Liver (tissue), 9 donors: ENCODE measurements around the gene WNT16. TPM values are rescaled to one million over a fixed set of nuclear protein-coding genes. Genes with fewer than 3 reads are reported as not detected.

Experiments
- DNase-seq: peaks from one replicate; pipeline ENCODE4 v3.0.0-alpha.2; 2017; ENCODE audit warnings: low spot score
- H3K27ac ChIP-seq, 2 donors: one replicate each; pipeline ENCODE4 v1.7.0; 2013; ENCODE audit warnings: inconsistent platforms in 2 of 2, low read length in 2 of 2, control low read depth in 1 of 2, low read depth in 1 of 2, mild to moderate bottlenecking in 1 of 2
- H3K27me3 ChIP-seq, 4 donors: one replicate each; pipeline versions ENCODE4 v1.6.1 to v1.7.0; 2013; ENCODE audit warnings: low read length in 3 of 4, inconsistent platforms in 1 of 4, mild to moderate bottlenecking in 1 of 4, moderate library complexity in 1 of 4; ENCODE audit not compliant: control insufficient read depth in 4 of 4, insufficient read depth in 4 of 4
- H3K36me3 ChIP-seq, 4 donors: one replicate each; pipeline versions ENCODE4 v1.6.1 to v1.7.0; 2013; ENCODE audit warnings: low read length in 3 of 4, mild to moderate bottlenecking in 3 of 4, low read depth in 1 of 4, moderate library complexity in 1 of 4; ENCODE audit not compliant: control insufficient read depth in 4 of 4, insufficient read depth in 3 of 4
- H3K4me1 ChIP-seq, 4 donors: one replicate each; pipeline versions ENCODE4 v1.6.1 to v1.7.0; 2013; ENCODE audit warnings: low read length in 3 of 4, mild to moderate bottlenecking in 3 of 4, moderate library complexity in 1 of 4; ENCODE audit not compliant: control insufficient read depth in 4 of 4, insufficient read depth in 4 of 4
- H3K4me3 ChIP-seq, 3 donors: one replicate each; pipeline versions ENCODE4 v1.6.1 to v1.7.0; 2013; ENCODE audit warnings: low read length in 3 of 3, control low read depth in 1 of 3, low read depth in 1 of 3, mild to moderate bottlenecking in 1 of 3
- H3K9ac ChIP-seq, 2 donors: one replicate each; pipeline ENCODE4 v1.7.0; 2013; ENCODE audit warnings: low read length in 2 of 2, mild to moderate bottlenecking in 2 of 2, moderate library complexity in 2 of 2, control low read depth in 1 of 2, low read depth in 1 of 2
- H3K9me3 ChIP-seq, 4 donors: one replicate each; pipeline versions ENCODE4 v1.6.1 to v1.7.0; 2013; ENCODE audit warnings: low read length in 3 of 4; ENCODE audit not compliant: control insufficient read depth in 4 of 4
- EGR1 ChIP-seq, 2 donors: IDR thresholded peaks; 2 replicates each; pipeline ENCODE4 v1.6.1; 2016 to 2018; ENCODE audit warnings: antibody characterized with exemption in 2 of 2, low read depth in 2 of 2
- FOXA1 ChIP-seq: IDR thresholded peaks from 2 replicates; pipeline ENCODE4 v1.6.1; 2016; ENCODE audit warnings: antibody characterized with exemption
- FOXA2 ChIP-seq: IDR thresholded peaks from 2 replicates; pipeline ENCODE4 v1.6.1; 2016; ENCODE audit warnings: antibody characterized with exemption
- GABPA ChIP-seq, 2 donors: IDR thresholded peaks in 1 of 2; conservative IDR thresholded peaks in 1 of 2; 2 replicates each; pipeline ENCODE4 v1.6.1; 2016; ENCODE audit warnings: antibody characterized with exemption in 2 of 2, mild to moderate bottlenecking in 1 of 2, moderate library complexity in 1 of 2
- HNF4A ChIP-seq, 2 donors: conservative IDR thresholded peaks; 2 replicates each; pipeline ENCODE4 v1.6.1; 2016; ENCODE audit warnings: antibody characterized with exemption in 2 of 2, mild to moderate bottlenecking in 2 of 2
- HNF4G ChIP-seq: IDR thresholded peaks from 2 replicates; pipeline ENCODE4 v1.6.1; 2016; ENCODE audit warnings: antibody characterized with exemption
- JUND ChIP-seq, 2 donors: IDR thresholded peaks; 2 replicates each; pipeline ENCODE4 v1.6.1; 2016; ENCODE audit warnings: antibody characterized with exemption in 2 of 2
- NR2F2 ChIP-seq: IDR thresholded peaks from 2 replicates; pipeline ENCODE4 v1.6.1; 2016; ENCODE audit warnings: antibody characterized with exemption
- RXRA ChIP-seq, 2 donors: IDR thresholded peaks; 2 replicates each; pipeline ENCODE4 v1.6.1; 2017 to 2018; ENCODE audit warnings: antibody characterized with exemption in 2 of 2, mild to moderate bottlenecking in 1 of 2
- SP1 ChIP-seq: IDR thresholded peaks from 2 replicates; pipeline ENCODE4 v1.6.1; 2018; ENCODE audit warnings: antibody characterized with exemption, mild to moderate bottlenecking
- TAF1 ChIP-seq: conservative IDR thresholded peaks from 2 replicates; pipeline ENCODE4 v1.6.1; 2016; ENCODE audit warnings: antibody characterized with exemption, mild to moderate bottlenecking
- YY1 ChIP-seq: IDR thresholded peaks from 2 replicates; pipeline ENCODE4 v1.6.1; 2016; ENCODE audit warnings: antibody characterized with exemption, mild to moderate bottlenecking
- ZBTB33 ChIP-seq: IDR thresholded peaks from 2 replicates; pipeline ENCODE4 v1.6.1; 2016; ENCODE audit warnings: antibody characterized with exemption
- WGBS: extraction: QIAGEN DNeasy Blood & Tissue Kit; methylation state at CpG from one replicate; pipeline ENCODE4 v1.1.7; 2013; 5-methylcytosine and 5-hydroxymethylcytosine counted together
- polyA plus RNA-seq, 2 donors: library from polyadenylated mRNA; stranded (reverse) in 1 of 2; unstranded in 1 of 2; fragments of 200-250 nt in 1 of 2; fragments of >200 nt in 1 of 2; fragmentation: Nextera tagmentation in 1 of 2; extraction: Ambion mirVana in 1 of 2; gene quantifications; one replicate each; pipeline versions ENCODE4 v1.2.1 to v1.2.3, GENCODE V29; 2013 to 2015
- total RNA-seq, 2 donors: library from RNA; depleted of rRNA; stranded (reverse); fragments of >200 nt; gene quantifications; one replicate each; pipeline ENCODE4 v1.2.3, GENCODE V29; 2014
- TF ChIP-seq, protein P1 (sequence below): IDR thresholded peaks from 2 replicates; pipeline ENCODE4 v1.6.1; 2016; ENCODE audit warnings: antibody characterized with exemption
- TF ChIP-seq, protein P2 (sequence below): IDR thresholded peaks from 2 replicates; pipeline ENCODE4 v1.6.1; 2016; ENCODE audit warnings: antibody characterized with exemption, mild to moderate bottlenecking
- donor health status: healthy.
- donor health status: healthy.
- donor health status: healthy.
- donor health status: healthy.
- donor health status: healthy.

Gene WNT16
- total and polyA plus RNA-seq, 4 donors = not detected

DNA sequence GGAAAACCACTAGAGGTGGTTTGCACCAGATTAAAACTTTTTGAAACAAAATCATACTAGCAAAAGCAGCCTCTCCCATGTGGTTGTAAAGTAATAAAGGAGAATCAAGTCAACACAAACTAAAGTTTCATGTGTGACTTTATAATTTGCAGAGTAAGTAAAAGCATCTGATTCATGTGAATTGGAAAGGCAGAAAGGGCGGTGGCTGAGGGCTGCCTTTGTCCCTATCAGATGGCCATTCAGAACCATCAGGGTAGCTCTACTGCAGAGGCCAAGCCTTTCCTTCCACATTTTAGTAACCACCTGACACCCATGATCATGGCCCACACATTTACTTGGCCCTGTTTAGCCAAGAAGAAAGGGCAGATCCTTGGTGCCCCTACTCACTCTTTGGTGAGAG, 15.7 kb downstream of the WNT16 start (continued):
- no peak for TF ChIP-seq YY1
- TF ChIP-seq TAF1 = no peak
- TF ChIP-seq FOXA2 = no peak
- TF ChIP-seq FOXA1 = no peak

DNA sequence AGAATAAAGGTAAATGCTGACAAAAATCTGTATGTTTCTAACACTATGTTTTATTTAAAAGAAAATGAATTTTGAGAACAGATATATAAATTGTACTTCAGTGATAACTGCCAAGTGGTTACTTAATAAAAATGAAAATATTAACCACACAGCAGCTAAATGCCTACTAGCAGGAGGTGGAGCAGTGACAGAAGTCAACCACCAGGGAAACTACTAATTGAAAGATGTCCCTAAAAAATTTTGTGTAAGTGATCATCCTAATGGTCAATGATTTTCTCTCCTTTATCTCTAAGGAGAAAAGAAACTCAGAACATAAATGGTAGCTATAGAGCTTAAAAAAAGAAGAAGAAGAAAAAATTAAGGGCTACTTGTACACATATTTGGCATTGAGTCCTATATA, 22.9 kb downstream of the WNT16 start:
- TF ChIP-seq EGR1 (IDR thresholded peaks at IDR 0.05; ENCODE audit: low read depth in 2 of 2) = no peak
- Histone ChIP-seq H3K4me1 (no peaks in the 10 kb centered on the region), H3K27ac (no peak overlapping the region), H3K4me3 (no peak overlapping the region), H3K27me3 (no peaks in the 10 kb centered on the region), H3K9me3 (no peaks in the 10 kb centered on the region), H3K36me3 (peaks cover 1 to 22% (median 8%) of the 10 kb centered on the region in 4 donors), H3K9ac (no peak overlapping the region)
- DNase-seq = no peak

GRCh38 chr7:121352323-121352722, 23.5 kb downstream of the WNT16 start:
- peaks cover 1 to 25% (median 7%) of the 10 kb centered on the region in 4 donors for H3K36me3 ChIP-seq
- H3K9me3 ChIP-seq = no peaks in the 10 kb centered on the region
- 92% methylated on average over 3 of the region's 3 CpGs for WGBS
- no peak overlapping the region for H3K9ac ChIP-seq
- TF ChIP-seq HNF4G (no peak), GABPA (IDR thresholded peaks at IDR 0.05 in 1 of 2, conservative IDR thresholded peaks at IDR 0.05 in 1 of 2) (no peak), EGR1 (IDR thresholded peaks at IDR 0.05; ENCODE audit: low read depth in 2 of 2) (no peak), RXRA (IDR thresholded peaks at IDR 0.05) (no peak), YY1 (no peak), TAF1 (no peak)
- TF ChIP-seq, protein P1, sequence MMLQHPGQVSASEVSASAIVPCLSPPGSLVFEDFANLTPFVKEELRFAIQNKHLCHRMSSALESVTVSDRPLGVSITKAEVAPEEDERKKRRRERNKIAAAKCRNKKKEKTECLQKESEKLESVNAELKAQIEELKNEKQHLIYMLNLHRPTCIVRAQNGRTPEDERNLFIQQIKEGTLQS = no peak
- H3K4me1 ChIP-seq = no peaks in the 10 kb centered on the region
- no peak overlapping the region for H3K27ac ChIP-seq
- no peak for DNase-seq
- no peaks in the 10 kb centered on the region for H3K27me3 ChIP-seq
- H3K4me3 ChIP-seq = no peak overlapping the region

- WGBS = 92% methylated on average over 2 of the region's 2 CpGs
- no peaks in the 10 kb centered on the region for H3K27me3 ChIP-seq
- H3K36me3 ChIP-seq = peaks cover 1 to 40% (median 15%) of the 10 kb centered on the region in 4 donors
- H3K4me3 ChIP-seq = no peak overlapping the region
- no peak overlapping the region for H3K9ac ChIP-seq
- TF ChIP-seq JUND (IDR thresholded peaks at IDR 0.05) (no peak), SP1 (no peak), FOXA1 (no peak), YY1 (no peak), EGR1 (IDR thresholded peaks at IDR 0.05; ENCODE audit: low read depth in 2 of 2) (no peak)
- no peaks in the 10 kb centered on the region for H3K9me3 ChIP-seq
- no peak overlapping the region for H3K27ac ChIP-seq
- no peaks in the 10 kb centered on the region for H3K4me1 ChIP-seq
- no peak for DNase-seq
These were observed 26.8 kb downstream of the WNT16 start for GRCh38 chr7:121355574-121355973.

GRCh38 chr7:121360564-121360963, 31.8 kb downstream of the WNT16 start:
- Histone ChIP-seq H3K9me3 (no peaks in the 10 kb centered on the region), H3K27me3 (no peaks in the 10 kb centered on the region), H3K27ac (no peak overlapping the region), H3K4me3 (no peak overlapping the region), H3K36me3 (peaks cover 1 to 31% (median 18%) of the 10 kb centered on the region in 4 donors), H3K4me1 (no peaks in the 10 kb centered on the region), H3K9ac (no peak overlapping the region)
- WGBS = 88% methylated on average over 5 of the region's 5 CpGs
- no peak for DNase-seq
- TF ChIP-seq FOXA2 (no peak), SP1 (no peak), YY1 (no peak), HNF4A (conservative IDR thresholded peaks at IDR 0.05) (no peak), HNF4G (no peak), JUND (IDR thresholded peaks at IDR 0.05) (no peak), ZBTB33 (no peak), NR2F2 (no peak)
- TF ChIP-seq, protein P2, sequence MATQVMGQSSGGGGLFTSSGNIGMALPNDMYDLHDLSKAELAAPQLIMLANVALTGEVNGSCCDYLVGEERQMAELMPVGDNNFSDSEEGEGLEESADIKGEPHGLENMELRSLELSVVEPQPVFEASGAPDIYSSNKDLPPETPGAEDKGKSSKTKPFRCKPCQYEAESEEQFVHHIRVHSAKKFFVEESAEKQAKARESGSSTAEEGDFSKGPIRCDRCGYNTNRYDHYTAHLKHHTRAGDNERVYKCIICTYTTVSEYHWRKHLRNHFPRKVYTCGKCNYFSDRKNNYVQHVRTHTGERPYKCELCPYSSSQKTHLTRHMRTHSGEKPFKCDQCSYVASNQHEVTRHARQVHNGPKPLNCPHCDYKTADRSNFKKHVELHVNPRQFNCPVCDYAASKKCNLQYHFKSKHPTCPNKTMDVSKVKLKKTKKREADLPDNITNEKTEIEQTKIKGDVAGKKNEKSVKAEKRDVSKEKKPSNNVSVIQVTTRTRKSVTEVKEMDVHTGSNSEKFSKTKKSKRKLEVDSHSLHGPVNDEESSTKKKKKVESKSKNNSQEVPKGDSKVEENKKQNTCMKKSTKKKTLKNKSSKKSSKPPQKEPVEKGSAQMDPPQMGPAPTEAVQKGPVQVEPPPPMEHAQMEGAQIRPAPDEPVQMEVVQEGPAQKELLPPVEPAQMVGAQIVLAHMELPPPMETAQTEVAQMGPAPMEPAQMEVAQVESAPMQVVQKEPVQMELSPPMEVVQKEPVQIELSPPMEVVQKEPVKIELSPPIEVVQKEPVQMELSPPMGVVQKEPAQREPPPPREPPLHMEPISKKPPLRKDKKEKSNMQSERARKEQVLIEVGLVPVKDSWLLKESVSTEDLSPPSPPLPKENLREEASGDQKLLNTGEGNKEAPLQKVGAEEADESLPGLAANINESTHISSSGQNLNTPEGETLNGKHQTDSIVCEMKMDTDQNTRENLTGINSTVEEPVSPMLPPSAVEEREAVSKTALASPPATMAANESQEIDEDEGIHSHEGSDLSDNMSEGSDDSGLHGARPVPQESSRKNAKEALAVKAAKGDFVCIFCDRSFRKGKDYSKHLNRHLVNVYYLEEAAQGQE = no peak
